ENCODE results near the gene PRKRIP1.
"Not testable (repeated sequence)": the region's sequence is repeated elsewhere in the genome, so short reads cannot be mapped to it uniquely, and the experiment has no call there.

- not testable (repeated sequence) for TF ChIP-seq CTCF (conservative IDR thresholded peaks at IDR 0.05 in 1 of 2, IDR thresholded peaks at IDR 0.05 in 1 of 2; ENCODE audit: low read depth in 1 of 2, low read length in 2 of 2); EZH2 (IDR thresholded peaks at IDR 0.05; ENCODE audit: low read length, missing control alignments)
Observed at GRCh38 chr7:102372796-102373195, 23.4 kb upstream of the PRKRIP1 start.
